NCI-H187 treated with DMSO at 0.1 percent for 48 hours (cell line): ENCODE measurements around the gene ERC2.

Source experiments
- DNase-seq: peaks from one replicate; lab custom pipeline; 2025; lab: John Stamatoyannopoulos, UW

ERC2 gene

DNA sequence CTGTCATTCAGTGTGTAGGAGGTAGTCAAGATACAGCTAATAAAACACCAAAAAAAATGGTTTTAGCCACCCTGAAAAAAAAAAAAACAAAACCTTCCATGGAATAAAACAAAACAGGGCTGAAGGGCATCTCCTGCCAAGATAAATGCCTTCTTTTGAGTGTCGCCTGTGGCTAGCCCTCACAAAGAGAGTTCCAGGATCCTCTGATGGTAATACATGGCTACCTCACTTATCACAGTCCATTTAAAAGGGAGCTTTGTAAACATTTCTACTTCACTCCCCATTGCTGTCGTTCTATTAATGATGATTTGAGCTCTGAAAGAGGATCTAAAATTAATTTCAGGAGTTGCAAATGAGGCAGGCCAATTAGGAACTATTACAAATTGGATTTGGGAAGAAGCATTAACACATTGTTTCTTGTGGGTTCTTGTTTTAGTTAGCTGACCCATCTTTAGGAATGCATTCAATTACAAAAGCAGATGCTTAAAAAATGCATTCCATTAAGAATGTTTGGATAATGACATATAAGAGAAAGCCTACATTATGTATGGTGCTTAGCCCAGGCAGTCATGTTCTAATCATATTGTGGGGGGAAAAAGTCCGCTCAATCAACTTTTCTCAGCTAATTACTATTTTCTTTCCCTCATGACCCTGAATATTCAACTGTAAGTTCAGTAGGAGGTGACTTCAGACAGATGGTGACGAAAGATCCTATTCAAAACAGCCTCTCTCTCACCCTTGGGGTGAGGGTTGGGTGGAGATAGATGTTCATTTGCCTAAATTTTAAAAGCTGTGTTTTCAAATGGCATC lies 726.0 kb downstream of the ERC2 start:
- no peak for DNase-seq

DNA sequence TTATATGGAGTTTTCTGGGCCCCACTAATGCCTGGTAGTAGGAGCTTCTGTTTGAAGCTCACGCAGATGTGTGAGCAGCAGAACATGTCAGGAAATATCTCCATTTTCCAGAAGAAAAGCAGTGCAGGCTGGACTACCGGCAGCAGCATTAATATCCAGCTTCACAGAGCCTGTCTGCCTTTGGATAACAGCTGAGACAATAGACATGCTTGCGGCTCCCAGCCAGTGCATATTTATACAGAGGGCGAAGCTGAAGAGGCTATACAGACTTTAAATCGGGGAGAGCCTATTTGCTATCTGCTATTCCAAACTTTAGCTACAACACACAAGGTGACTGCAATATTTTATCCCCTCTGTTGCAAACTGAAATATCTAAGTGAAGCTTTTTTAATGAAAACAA lies 731.1 kb downstream of the ERC2 start:
- DNase-seq = no peak

DNA sequence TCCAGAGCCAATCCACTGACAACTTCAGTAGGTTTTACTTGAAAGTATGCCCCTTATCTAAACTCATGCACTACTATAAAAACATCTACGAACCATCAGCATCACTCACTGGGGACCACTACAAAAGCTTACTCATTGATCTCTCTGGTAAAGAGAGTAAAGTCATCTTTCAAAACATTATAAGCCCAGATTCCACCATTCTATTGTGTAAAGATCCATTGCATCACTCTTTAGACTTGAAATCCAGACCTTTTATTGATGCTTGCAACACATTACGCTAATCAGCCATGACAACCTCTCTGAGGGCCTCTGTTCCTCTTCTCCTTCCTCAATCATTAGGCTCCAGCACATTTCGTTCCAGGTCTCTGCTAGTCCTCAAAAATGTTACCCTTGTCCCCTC lies 732.3 kb downstream of the ERC2 start:
- no peak for DNase-seq

DNA sequence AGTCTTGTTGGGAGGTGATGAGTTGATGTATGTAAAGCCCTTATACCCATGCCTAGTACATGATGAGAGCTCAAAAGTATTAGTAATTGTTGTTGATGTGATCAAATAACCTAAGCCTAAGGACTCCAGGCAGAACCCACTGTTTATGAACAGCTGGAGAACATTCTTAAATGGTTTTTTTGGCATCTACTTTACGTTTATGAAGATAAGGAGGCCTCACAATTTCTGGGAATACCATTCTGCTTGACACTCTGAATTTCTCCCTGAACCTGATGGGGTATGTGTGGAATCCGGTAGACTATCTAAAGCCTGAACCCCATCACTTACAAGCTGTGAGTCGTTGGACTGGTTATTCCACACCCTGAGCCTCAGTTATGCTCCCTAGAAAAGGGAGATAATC lies 736.5 kb downstream of the ERC2 start:
- DNase-seq = no peak

DNA sequence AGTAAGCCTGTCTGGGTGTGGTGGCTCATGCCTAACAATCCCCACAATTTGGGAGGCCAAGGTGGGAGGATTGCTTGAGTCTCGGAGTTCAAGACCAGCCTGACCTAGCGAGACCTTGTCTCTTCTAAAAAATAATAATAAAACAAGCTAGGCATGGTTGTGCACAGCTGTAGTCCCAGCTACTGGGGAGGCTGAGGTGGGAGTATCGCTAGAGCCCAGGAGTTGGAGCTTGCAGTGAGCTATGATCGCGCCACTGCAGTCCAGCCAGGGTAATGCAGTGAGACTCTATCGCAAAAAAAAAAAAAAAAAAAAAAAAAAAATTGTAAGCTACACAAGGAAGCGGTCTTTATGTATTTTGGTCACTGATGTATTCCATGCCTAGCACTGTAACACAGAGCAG lies 738.7 kb downstream of the ERC2 start:
- no peak for DNase-seq

DNA sequence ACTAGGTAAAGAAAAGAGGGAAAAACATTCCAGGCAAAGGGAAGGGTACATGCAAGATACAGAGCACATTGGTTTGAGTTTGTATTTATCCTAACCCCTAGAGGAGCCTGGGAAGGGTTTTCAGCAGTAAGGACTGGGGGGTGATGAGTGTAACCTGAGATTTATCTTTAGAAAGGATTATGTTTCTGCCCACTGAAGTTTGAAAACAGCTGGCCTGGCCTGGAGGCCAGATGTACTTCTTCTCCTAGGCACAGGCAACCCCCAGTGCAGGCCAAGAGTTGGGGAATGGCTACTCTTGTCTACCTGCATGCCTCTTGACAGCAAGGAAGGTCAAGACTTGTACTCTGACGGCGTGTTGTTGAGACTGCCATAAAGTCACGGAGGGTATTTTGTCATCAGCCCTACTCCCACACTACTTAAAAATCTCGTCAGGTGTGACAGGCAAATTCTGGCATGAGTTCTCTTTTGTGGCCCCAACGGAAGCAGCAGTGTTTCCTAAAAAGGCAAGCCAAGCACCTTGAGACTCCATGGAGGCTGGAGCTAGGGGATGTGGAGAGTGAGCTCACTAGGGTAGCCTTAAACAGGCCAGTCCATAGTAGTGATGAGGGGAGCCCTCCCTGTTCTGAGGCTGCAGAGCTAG lies 739.7 kb downstream of the ERC2 start:
- DNase-seq = no peak

DNA sequence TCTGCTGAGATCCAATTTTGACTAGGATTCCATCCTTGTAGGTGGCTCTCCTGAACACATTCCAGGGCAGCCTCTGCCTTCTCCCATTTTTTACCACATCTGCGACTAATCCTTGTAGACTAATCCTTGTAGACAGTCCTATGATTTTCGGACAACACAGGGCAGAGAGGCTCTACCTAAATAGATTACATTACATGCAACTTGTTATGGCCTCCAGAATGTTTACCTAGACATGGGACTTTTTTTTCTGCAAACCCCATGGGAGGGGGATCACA lies 741.8 kb downstream of the ERC2 start:
- DNase-seq = no peak

DNA sequence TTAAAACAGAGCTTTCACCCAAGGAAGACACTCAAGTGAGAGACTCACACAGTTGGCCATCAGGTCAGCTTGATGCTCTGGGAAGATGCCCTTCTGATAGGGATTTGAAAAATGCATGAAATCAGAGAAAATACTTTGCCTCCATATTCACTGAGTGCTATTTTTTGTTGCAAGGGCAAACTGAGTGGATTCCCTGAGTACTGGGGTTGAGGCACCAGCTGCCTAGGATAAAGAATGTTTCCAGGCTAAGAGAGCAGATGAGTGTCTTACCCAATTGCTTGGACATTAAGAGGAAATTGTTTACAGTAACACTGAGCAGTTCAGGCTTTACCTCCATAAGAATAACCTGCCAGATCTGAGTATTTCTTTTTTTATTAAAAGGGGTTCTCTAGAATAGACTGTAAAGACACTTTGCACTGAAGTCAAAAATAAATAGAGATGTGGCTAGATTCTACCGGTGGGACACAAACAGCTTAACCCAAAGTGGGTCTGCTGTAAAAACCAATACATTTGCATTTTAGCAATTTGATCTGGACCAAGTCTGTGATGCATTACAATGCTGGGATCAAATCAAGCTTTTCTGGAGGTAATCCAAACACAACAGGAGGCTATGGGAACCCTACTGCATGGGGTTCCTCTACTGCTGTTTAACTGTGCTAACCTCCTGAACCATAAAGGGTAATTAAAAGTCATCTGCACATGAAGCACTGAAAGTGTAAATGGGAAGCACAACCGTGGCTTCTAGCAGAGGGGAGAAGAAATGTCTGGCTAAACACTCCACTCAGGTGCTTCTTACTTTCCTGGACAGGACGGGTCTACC lies 742.4 kb downstream of the ERC2 start:
- no peak for DNase-seq

DNA sequence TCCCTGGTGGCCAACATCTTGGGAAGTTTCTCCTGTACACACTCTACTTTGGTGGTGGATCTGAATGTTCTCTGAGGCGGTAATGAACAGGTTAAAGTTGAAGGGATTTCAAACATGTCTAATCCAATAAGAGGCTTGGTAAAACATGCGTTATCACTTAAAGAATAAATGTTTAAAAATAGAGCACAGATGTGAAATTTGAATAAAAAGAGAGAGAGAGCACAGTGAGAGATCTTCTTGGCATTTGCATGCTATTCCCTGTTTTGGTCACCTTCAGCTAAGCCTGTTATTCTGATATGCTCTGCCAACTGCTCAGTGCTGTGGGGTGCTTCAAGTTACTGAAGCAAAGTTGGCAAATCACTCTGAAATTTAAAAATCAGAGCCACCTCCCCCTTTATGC lies 743.4 kb downstream of the ERC2 start:
- DNase-seq = no peak

DNA sequence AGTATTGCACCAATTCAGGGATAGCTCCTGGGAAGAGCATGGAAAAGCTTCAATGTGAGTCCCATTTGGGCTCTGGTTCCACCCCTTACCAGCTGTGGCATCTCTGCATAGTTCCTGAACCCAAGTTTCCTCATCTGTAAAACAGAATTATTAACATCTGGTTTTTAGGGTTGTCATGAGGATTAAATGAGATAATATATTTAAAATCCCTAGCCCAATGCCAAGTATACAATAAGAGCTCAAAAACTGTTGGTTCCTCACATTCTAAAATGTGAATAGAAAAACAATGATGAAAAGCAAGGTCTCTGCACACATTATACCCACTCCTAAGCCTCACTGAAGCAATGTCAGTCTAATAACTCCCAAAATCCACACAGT lies 743.9 kb downstream of the ERC2 start:
- no peak for DNase-seq

DNA sequence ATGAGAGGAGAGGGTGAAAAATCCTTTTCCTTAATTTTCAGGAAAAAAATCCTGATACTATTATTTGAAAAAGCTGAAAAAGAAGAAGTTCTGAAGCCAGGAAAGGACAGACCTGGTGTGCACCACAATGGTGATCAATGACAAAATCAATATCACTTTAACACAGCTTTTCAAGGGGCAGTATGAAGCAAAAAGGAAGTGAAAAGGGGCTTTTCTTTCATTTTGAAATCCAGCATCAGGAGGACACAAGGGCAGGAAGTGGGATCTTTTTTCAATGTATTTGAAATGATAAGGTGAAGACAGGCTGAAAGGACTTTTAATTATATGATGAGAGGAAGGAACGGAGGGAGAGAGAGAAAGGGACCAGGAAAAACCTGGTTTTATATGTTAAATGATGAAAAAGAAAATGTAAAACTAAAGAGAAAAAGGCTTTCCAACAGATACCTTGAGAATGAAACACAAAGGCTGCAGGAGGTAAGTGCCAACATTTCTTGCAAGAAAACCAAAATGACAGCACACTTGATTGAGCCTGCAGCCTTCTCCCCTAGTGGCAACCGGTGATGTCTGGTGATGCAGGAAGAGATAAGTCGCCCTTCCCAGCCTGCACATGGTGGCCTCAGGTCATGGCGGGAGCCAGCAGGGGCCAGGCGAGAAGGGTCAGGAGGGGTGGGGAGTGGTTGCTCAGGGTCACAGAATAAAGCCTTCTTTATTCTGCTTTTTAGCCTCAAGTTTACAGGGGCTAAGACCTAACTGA lies 744.4 kb downstream of the ERC2 start:
- no peak for DNase-seq

DNA sequence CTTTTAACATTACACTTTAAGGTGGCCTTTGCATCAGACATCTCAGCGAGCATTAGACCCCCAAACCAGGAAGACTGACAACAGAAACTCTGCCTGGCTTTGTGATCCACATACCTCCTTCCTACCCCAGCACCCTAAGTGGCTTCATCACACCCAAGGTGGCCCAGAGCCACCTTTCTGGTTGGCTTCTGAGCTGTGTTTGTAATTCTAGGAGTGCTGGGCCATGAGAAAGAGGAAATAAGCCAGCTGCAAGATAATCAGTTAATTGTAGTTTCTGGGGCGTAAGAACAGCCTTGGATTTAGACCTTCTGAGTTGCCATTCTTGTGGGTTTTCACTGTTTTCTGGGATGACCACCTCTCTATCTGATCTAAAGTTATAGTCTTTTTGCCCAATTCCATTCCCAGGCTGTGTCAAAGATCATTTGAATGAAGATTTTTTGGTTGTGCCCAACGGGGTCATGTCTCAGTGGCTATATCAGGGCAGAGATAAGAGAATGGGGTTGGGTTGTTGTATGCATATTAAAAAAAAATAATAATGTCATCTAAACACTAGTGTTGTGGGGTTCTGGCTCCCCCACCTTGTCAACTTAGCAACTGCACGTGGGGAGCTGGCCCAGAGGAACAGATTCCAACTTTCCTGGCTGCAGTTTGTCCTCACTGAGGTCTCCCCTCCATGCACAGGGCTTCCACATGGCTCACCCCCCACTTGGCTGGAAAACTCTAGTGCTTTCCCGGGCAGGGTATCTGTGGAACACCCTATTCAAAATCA lies 746.4 kb downstream of the ERC2 start:
- DNase-seq = no peak

DNA sequence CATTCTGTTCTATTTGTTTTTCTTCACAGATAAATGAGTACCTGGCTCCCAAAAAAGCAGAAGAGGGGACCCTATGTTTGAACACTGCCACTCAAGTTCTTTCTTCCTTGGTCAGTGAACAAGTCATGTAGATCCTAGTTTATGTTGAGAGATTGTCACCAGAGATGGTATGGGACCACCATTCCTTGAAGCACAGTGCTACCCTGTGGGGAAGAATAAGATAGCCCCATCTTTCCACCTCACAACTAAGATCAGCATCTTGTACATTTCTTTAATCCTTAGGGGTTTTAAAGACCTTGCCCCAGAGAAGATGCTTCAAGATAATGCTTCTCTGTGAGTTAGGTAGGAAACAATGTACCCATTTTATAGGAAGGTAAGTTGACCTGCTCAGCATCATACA lies 747.7 kb downstream of the ERC2 start:
- DNase-seq = no peak

DNA sequence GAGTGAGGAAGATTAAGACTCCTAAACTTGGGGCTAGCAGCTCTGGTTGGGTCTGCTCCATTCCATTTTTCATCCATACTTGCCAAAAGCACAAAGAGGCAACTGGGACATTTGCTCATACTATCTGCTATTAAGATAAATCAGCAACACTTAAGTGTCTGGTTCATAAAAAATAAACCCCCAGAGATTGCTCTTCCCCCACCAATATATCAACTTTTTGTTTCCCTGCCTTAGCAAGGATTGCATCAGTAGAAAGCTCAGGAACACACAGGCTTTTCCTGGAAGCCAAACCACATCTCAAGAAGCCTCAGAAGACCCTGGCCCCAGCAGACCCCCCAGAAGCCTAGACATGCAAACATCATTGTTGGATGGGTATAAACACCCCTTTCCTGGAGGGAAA lies 748.8 kb downstream of the ERC2 start:
- DNase-seq = no peak

DNA sequence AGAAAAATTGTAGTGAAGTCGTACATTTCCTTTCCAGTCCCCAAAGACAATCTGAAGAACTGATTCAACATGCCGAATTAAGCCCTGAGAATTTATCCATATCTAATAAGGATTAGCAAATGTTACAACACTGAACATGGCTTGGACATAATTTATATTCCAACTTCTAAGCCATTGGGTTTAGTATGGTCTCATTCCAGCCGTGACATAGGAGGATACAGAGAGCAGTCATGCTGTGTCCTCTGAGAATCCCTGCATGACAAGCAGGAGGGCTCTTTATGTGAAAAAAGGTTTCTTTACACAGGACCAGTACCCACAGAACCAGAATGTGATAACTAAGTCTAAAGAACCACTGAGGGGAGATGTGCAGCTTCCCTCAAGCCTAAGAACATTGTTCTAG lies 749.3 kb downstream of the ERC2 start:
- DNase-seq = no peak

DNA sequence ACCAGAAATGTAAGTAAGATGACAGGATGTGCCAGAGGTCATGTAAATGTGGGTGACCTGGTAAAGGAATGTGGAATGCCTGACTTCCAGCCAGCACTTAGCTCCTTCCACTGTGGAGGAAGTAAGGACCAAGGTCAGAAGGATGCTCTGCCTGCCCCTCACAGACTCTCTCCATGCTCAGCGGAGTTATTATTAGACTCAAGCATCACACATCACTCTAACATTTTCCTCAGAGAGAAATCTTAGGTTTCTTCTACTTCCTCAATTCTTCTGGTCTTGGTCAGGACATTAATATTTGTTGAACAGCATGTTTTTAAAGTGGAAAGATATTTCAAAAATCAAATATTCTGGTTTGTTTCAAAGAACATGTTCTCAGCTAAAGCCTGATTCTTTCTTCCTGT lies 749.7 kb downstream of the ERC2 start:
- DNase-seq = no peak

DNA sequence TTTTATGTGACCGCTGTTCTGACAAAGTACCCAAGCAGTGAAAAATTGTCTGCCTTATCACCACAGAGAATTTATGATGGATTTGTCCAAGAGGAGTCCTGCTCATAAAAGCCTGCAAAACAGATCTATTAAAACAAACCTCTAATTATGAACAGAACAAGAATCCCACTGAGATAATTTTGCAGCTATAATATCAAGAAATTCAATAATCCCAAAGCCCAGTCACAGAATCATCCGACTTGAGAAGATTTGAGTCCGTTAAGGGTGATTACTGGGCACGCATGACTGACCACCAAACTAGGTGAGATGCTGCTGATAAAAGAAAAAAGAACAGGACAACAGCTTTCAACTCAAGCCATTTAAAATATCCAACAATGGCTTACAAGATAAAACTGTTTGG lies 750.2 kb downstream of the ERC2 start:
- no peak for DNase-seq

DNA sequence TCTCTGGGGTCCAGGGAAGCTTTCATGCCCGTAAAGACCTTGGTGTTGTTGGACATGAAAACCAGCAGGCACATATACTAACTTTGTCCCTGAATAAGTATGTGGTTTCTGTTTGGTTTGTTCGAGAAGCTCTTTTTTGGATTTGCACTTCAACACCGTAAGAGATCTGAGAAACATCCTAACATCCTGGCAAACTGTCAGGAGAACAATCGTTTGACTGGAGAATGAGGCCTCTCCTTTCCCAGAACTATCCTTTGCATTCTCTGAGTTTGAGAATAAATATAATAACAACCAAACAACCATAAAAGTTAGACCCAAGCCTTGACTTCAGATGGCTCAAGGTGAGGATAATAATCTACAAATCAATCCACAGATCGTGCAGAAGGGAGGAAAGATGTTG lies 750.8 kb downstream of the ERC2 start:
- no peak for DNase-seq

DNA sequence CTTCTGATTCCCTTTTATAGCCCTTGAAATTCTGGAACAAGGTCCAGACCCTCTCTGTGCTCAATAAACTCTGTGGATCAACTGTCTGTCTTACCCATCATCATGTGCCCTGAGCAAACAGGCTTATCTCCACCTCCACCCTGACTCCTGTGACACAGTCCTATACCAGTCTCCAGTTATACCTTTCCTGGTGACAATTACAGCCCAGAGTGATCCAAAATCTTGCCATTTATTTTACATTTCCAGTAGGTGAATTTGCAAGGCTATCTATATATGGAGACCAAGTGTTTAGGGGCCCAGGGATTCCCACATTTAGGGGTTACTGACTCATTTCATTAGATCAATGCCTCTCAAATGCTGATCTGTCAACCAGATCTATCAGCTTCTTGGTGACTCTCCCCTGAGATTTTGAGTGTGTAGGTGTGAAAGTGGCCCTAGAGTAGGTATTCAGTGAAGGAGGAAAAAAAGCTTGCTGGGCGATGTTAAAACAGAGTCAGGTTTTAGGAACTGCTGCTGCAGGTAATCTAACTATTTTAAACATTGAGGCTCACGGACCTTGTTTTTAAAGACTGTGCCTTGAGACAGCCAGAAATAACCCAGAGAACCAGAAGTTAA lies 751.5 kb downstream of the ERC2 start:
- no peak for DNase-seq

DNA sequence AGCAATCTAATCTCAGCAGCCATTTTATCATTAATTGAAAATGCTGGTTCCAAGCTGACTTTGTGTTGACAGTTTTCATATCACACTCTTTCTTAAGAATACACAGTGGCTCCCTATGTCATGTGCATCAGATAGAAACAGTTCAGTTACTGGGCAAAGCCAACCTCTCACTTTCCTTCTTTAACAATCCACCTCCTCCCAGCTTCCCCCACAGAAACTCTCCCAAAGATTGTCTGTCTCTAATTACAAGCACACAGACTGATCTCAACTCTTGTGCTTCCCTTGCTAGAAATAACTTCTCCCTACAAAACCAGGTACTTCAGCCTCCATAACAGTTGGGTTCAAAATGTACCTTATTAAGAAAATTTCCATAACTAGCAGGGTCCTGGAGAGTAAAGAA lies 752.2 kb downstream of the ERC2 start:
- no peak for DNase-seq

DNA sequence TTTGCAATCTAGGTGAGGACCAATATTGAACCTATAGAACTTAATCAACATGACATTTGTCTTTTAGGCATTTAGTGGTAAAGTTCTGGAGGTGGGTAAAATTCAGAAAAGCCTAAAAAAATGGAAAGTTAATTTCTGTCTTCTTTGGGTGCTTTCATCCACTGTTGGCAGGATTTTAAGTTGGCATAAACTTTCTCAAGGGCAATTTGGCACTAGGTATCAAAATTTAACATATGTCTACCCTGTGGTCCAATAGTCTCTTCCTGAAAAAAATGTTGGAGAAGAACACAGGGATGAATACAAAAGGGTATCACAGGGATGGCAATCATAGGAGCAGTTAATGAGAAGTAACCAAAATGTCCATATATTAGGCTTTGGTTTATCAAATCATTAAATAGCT lies 754.2 kb downstream of the ERC2 start:
- DNase-seq = no peak
